Activated CD4-positive, alpha-beta T cell treated with anti-CD3 and anti-CD28 coated beads, Interleukin-2, Interleukin-4, amounts not matched to agents 100 ng/mL and 50 ng/mL, durations not matched to agents 16 hours and 8 hours (primary cell): ENCODE results near the gene R3HDML.

Experiments used
- DNase-seq: peaks from one replicate; pipeline ENCODE4 v3.0.0-alpha.2; 2020; ENCODE audit warnings: low spot score

R3HDML gene

GRCh38 chr20:44364068-44364467 lies 27.2 kb downstream of the R3HDML start:
- no peak for DNase-seq

GRCh38 chr20:44364780-44365179 lies 27.9 kb downstream of the R3HDML start:
- DNase-seq, result no peak

- DNase-seq, result no peak
Measured at GRCh38 chr20:44367746-44368145, 30.9 kb downstream of the R3HDML start.

- no peak for DNase-seq
Measured at GRCh38 chr20:44370639-44371218, 33.9 kb downstream of the R3HDML start.

- no peak for DNase-seq
Measured at GRCh38 chr20:44382641-44383040, 45.8 kb downstream of the R3HDML start.

GRCh38 chr20:44384423-44385027 lies 47.7 kb downstream of the R3HDML start:
- DNase-seq, result peak; percentile 77

- DNase-seq, result peak; percentile 73
Measured at GRCh38 chr20:44388466-44389023, 51.7 kb downstream of the R3HDML start.

- no peak for DNase-seq
Measured at GRCh38 chr20:44389871-44390270, 53.0 kb downstream of the R3HDML start.

- no peak for DNase-seq
Measured at GRCh38 chr20:44390280-44390679, 53.4 kb downstream of the R3HDML start.

GRCh38 chr20:44392088-44392775 lies 55.4 kb downstream of the R3HDML start:
- no peak for DNase-seq

GRCh38 chr20:44392776-44393607 lies 56.1 kb downstream of the R3HDML start:
- DNase-seq, result no peak

GRCh38 chr20:44393608-44394451 lies 57.0 kb downstream of the R3HDML start:
- DNase-seq, result no peak

GRCh38 chr20:44394452-44394701 lies 57.5 kb downstream of the R3HDML start:
- DNase-seq, result no peak

GRCh38 chr20:44394702-44395460 lies 58.0 kb downstream of the R3HDML start:
- DNase-seq, result no peak

- DNase-seq, result no peak
Measured at GRCh38 chr20:44395461-44396340, 58.9 kb downstream of the R3HDML start.

GRCh38 chr20:44396369-44397130 lies 59.7 kb downstream of the R3HDML start:
- no peak for DNase-seq

- no peak for DNase-seq
Measured at GRCh38 chr20:44398335-44398734, 61.5 kb downstream of the R3HDML start.

- no peak for DNase-seq
Measured at GRCh38 chr20:44399446-44399845, 62.6 kb downstream of the R3HDML start.

GRCh38 chr20:44400671-44400969 lies 63.8 kb downstream of the R3HDML start:
- DNase-seq, result no peak
